Hepatocyte (in vitro differentiated cells): ENCODE data around the gene C5orf58. TPM values are rescaled to one million over a fixed set of nuclear protein-coding genes. Genes with fewer than 3 reads are reported as not detected.

Source experiments
- DNase-seq: peaks from one replicate; pipeline ENCODE4 v3.0.0-alpha.2; 2016; ENCODE audit warnings: low spot score
- H2AFZ ChIP-seq: fragments of 200-600 bp; sonication (generic); 2 replicates; pipeline ENCODE4 v1.6.0; 2016; ENCODE audit warnings: antibody characterized with exemption, mild to moderate bottlenecking
- H3K27ac ChIP-seq: fragments of 200-600 bp; sonication (generic); 2 replicates; pipeline ENCODE4 v1.5.1; 2016; ENCODE audit warnings: mild to moderate bottlenecking
- H3K27me3 ChIP-seq: fragments of 200-600 bp; sonication (generic); 2 replicates; pipeline ENCODE4 v1.6.1; 2016
- H3K36me3 ChIP-seq: fragments of 200-600 bp; sonication (generic); replicated peaks from 2 replicates; pipeline ENCODE4 v1.5.1; 2016; ENCODE audit warnings: low read depth; ENCODE audit not compliant: insufficient read depth
- H3K4me1 ChIP-seq: fragments of 200-600 bp; sonication (generic); 2 replicates; pipeline ENCODE4 v1.5.1; 2016; ENCODE audit warnings: mild to moderate bottlenecking, moderate library complexity; ENCODE audit not compliant: insufficient read depth
- H3K4me2 ChIP-seq: fragments of 200-600 bp; sonication (generic); 2 replicates; pipeline ENCODE4 v1.6.0; 2016
- H3K4me3 ChIP-seq: fragments of 200-600 bp; sonication (generic); 2 replicates; pipeline ENCODE4 v1.5.1; 2016; ENCODE audit warnings: mild to moderate bottlenecking
- H3K79me2 ChIP-seq: fragments of 200-600 bp; sonication (generic); 2 replicates; pipeline ENCODE4 v1.6.0; 2017; ENCODE audit warnings: mild to moderate bottlenecking
- H3K9me2 ChIP-seq: fragments of 200-600 bp; sonication (generic); replicated peaks from 2 replicates; pipeline ENCODE4 v1.6.0; 2017; ENCODE audit warnings: mild to moderate bottlenecking; ENCODE audit not compliant: insufficient read depth
- H3K9me3 ChIP-seq: fragments of 200-600 bp; sonication (generic); 2 replicates; pipeline ENCODE4 v1.5.1; 2016; ENCODE audit warnings: low read depth, mild to moderate bottlenecking
- H4K20me1 ChIP-seq: fragments of 200-600 bp; sonication (generic); 2 replicates; pipeline ENCODE4 v1.6.0; 2016; ENCODE audit warnings: mild to moderate bottlenecking; ENCODE audit not compliant: insufficient read depth, poor library complexity, severe bottlenecking
- CTCF ChIP-seq: fragments of 200-600 bp; sonication (generic); IDR thresholded peaks from 2 replicates; pipeline ENCODE4 v1.5.1; 2016; ENCODE audit warnings: antibody characterized with exemption, mild to moderate bottlenecking; ENCODE audit not compliant: poor library complexity
- EZH2 ChIP-seq: fragments of 200-600 bp; sonication (generic); IDR thresholded peaks from 2 replicates; pipeline ENCODE4 v1.6.1; 2016; ENCODE audit warnings: antibody characterized with exemption, mild to moderate bottlenecking, borderline replicate concordance
- EZH2phosphoT487 ChIP-seq: fragments of 200-600 bp; sonication (generic); IDR thresholded peaks from one replicate; pipeline ENCODE4 v1.6.1; 2018; ENCODE audit warnings: antibody characterized with exemption, mild to moderate bottlenecking, low read depth, moderate library complexity; ENCODE audit not compliant: unreplicated experiment, severe bottlenecking
- WGBS: methylation state at CpG from one replicate; pipeline ENCODE4 v1.1.6; 2016; ENCODE audit warnings: low lambda C conversion rate; ENCODE audit errors: missing lambda C conversion rate; 5-methylcytosine and 5-hydroxymethylcytosine counted together
- polyA plus RNA-seq: library from polyadenylated mRNA; unstranded; fragments of >200 nt; fragmentation: Nextera tagmentation; extraction: Ambion mirVana; gene quantifications from 2 replicates; pipeline ENCODE4 v1.2.1, GENCODE V29; 2016
- total RNA-seq: library from RNA; depleted of rRNA; stranded (reverse); fragments of >200 nt; gene quantifications from 2 replicates; pipeline ENCODE4 v1.2.3, GENCODE V29; 2014

The C5orf58 gene
- total and polyA plus RNA-seq, 2 experiments from 2014 or later, result 0.58 TPM; not detected in 1

GRCh38 chr5:170265522-170265921, 32.7 kb downstream of the C5orf58 start:
- Histone ChIP-seq H4K20me1 (no peaks in the 10 kb centered on the region), H3K9me3 (no peaks in the 10 kb centered on the region), H3K4me1 (peaks cover 5% of the 10 kb centered on the region), H3K79me2 (no peaks in the 10 kb centered on the region), H3K9me2 (no peaks in the 10 kb centered on the region), H3K4me3 (no peak overlapping the region), H2AFZ (no peak overlapping the region), H3K4me2 (no peak overlapping the region), H3K27ac (no peak overlapping the region), H3K27me3 (peaks cover 29% of the 10 kb centered on the region), H3K36me3 (no peaks in the 10 kb centered on the region)
- TF ChIP-seq CTCF, result no peak
- no peak for TF ChIP-seq EZH2phosphoT487
- TF ChIP-seq EZH2, result no peak
- peak; percentile 39 for DNase-seq
- 45% methylated on average over 5 of the region's 5 CpGs for WGBS

GRCh38 chr5:170266570-170267381, 34.0 kb downstream of the C5orf58 start:
- Histone ChIP-seq H3K9me3 (no peaks in the 10 kb centered on the region), H3K9me2 (no peaks in the 10 kb centered on the region), H3K4me1 (peaks cover 5% of the 10 kb centered on the region), H3K4me3 (no peak overlapping the region), H3K36me3 (no peaks in the 10 kb centered on the region), H3K27ac (no peak overlapping the region), H4K20me1 (no peaks in the 10 kb centered on the region), H2AFZ (no peak overlapping the region), H3K4me2 (no peak overlapping the region), H3K27me3 (peaks cover 29% of the 10 kb centered on the region), H3K79me2 (no peaks in the 10 kb centered on the region)
- TF ChIP-seq EZH2, result no peak
- no peak for TF ChIP-seq EZH2phosphoT487
- TF ChIP-seq CTCF, result no peak
- no peak for DNase-seq
- WGBS, result 60% methylated on average over 17 of the region's 17 CpGs

GRCh38 chr5:170267431-170268152, 34.8 kb downstream of the C5orf58 start:
- H2AFZ ChIP-seq, result no peak overlapping the region
- H3K9me3 ChIP-seq, result no peaks in the 10 kb centered on the region
- peaks cover 27% of the 10 kb centered on the region for H3K27me3 ChIP-seq
- H3K4me3 ChIP-seq, result no peak overlapping the region
- TF ChIP-seq EZH2 (no peak), EZH2phosphoT487 (no peak), CTCF (peak; percentile 74)
- 32% methylated on average over 16 of the region's 16 CpGs for WGBS
- H3K36me3 ChIP-seq, result no peaks in the 10 kb centered on the region
- H3K27ac ChIP-seq, result no peak overlapping the region
- DNase-seq, result peak; percentile 82
- no peaks in the 10 kb centered on the region for H4K20me1 ChIP-seq
- no peaks in the 10 kb centered on the region for H3K9me2 ChIP-seq
- peak overlapping the region; percentile 45 for H3K4me2 ChIP-seq
- peaks cover 5% of the 10 kb centered on the region for H3K4me1 ChIP-seq
- H3K79me2 ChIP-seq, result no peaks in the 10 kb centered on the region
